ENCODE results near the gene TAAR8.
"Not testable (repeated sequence)": the region's sequence is repeated elsewhere in the genome, so short reads cannot be mapped to it uniquely, and the experiment has no call there.

The TAAR8 gene

GRCh38 chr6:132590362-132590761 is 37.9 kb downstream of the TAAR8 start:
- no peak for DNase-seq (ENCODE audit: low spot score)
- H3K4me3 ChIP-seq = no peak overlapping the region
- no peak for TF ChIP-seq CTCF (IDR thresholded peaks at IDR 0.05)
- H3K27ac ChIP-seq = no peak overlapping the region

DNA sequence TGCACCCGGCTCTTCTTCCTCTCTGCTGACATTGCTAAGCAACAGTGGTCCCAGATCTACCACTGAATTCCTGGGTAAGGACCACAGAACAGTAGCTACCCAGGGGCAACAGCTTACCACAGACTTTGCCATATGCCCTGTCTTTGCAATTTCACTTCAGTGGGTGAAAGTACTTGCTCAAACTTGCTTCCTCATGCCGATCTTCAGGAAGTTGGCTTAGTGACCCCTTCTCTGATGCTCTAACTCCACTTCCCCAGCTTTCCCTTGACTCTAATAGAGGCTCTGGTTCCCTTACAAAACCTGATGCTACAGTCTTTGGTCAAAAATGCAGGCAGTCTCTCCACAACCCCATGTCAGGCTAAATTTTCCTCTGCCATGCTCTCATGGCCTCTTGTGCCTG is 40.4 kb downstream of the TAAR8 start:
- TF ChIP-seq CTCF (IDR thresholded peaks at IDR 0.05) = no peak
- Histone ChIP-seq H3K27ac (no peak overlapping the region), H3K4me3 (no peak overlapping the region)
- no peak for DNase-seq (ENCODE audit: low spot score)

- no peak overlapping the region for H3K27ac ChIP-seq
- no peak for TF ChIP-seq CTCF (IDR thresholded peaks at IDR 0.05)
- no peak for DNase-seq (ENCODE audit: low spot score)
- H3K4me3 ChIP-seq = no peak overlapping the region
Measured at GRCh38 chr6:132596201-132596600, 43.7 kb downstream of the TAAR8 start.

DNA sequence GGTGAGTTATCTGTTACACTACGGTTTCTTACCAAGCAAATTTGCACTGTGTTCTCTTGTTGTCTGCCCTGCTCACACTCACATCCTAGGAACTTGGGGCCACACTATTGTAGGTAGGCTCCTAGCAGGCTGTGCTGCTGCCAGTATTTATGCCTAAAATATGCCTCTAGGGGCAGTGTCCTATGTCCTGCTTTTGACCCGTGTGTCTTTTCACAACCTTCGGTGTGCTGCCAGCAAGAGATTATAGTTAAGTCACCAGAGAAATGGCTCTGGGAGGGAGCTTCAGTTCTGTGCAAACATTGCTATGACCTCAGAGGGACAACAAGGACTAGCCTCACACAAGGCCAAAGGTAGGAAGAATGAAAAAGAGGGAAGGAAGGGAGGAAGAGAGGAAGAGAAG is 46.0 kb downstream of the TAAR8 start:
- DNase-seq (ENCODE audit: low spot score) = no peak
- Histone ChIP-seq H3K27ac (no peak overlapping the region), H3K4me3 (no peak overlapping the region)
- no peak for TF ChIP-seq CTCF (IDR thresholded peaks at IDR 0.05)

DNA sequence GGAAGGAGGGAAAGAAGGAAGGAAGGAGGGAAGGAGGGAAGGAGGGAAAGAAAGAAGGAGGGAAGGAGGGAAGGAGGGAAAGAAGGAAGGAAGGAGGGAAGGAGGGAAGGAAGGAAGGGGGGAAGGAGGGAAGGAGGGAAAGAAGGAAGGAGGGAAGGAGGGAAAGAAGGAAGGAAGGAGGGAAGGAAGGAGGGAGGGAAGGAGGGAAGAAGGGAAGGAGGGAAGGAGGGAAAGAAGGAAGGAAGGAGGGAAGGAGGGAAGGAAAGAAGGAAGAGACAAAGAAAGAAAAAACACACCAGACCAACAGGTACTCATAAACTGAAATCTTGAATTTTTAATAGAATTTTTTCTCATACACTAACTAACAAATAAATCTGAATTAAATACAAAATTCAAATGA is 48.4 kb downstream of the TAAR8 start:
- H3K27ac ChIP-seq; DNase-seq (ENCODE audit: low spot score); H3K4me3 ChIP-seq: not testable (repeated sequence)
